ENCODE data around the gene MAD1L1. TPM values are rescaled to one million over a fixed set of nuclear protein-coding genes. Genes with fewer than 3 reads are reported as not detected.

The MAD1L1 gene
- total and polyA plus RNA-seq, 3 donors from 2014 or later: 63.1 to 149 (median 94.6) TPM

DNA sequence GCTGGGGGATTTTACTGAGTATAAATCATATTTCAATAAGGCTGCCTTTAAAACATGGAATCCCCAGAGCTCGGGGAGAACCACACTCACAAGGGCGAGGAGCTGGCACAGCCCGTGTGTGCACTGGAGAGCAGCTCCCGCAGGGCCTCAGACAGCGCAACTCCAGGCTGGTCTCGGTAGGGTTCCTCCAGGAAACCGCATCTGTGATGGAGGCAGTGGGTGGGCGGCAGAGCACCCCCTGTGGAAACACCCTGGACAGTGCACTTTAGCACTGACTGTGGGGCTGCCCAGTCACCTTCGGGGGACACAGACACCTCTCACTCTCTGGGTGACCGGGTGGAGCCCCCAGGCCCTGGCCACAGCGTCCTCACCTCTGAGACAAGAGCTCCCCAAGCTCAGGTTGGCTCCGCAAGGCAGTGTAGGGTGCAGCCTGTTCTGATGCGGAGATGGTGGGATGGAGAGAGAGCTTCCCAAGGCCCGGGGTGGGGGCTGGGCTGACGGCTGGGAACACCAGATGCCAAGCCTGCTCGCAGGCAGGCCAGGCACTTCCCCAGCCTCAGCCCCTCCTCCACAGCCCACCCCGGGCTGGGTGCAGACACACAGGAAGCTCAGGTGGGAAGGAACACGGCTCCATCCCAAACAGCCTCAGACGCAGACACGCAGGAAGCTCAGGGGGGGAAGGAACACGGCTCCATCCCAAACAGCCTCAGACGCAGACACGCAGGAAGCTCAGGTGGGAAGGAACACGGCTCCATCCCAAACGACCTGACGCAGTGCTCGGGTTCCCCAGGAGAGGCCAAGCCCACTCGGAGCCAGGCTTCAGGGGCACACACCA is 224.4 kb downstream of the MAD1L1 start:
- no peak overlapping the region for H3K27ac ChIP-seq
- no peak overlapping the region for H3K4me3 ChIP-seq
- no peaks in the 10 kb centered on the region for H3K27me3 ChIP-seq
- DNase-seq: no peak
- H3K36me3 ChIP-seq (ENCODE audit: low read depth, missing control alignments): no peaks in the 10 kb centered on the region
- H3K4me1 ChIP-seq: peaks cover 9% of the 10 kb centered on the region
- no peaks in the 10 kb centered on the region for H3K9me3 ChIP-seq
- intact Hi-C loops (cut with DNase I; ENCODE audit: low total_unique reads): no loop called here
- 85 to 89% methylated on average over 20 to 27 of the region's 28 CpGs for WGBS, 2 donors
- TF ChIP-seq, protein P1, sequence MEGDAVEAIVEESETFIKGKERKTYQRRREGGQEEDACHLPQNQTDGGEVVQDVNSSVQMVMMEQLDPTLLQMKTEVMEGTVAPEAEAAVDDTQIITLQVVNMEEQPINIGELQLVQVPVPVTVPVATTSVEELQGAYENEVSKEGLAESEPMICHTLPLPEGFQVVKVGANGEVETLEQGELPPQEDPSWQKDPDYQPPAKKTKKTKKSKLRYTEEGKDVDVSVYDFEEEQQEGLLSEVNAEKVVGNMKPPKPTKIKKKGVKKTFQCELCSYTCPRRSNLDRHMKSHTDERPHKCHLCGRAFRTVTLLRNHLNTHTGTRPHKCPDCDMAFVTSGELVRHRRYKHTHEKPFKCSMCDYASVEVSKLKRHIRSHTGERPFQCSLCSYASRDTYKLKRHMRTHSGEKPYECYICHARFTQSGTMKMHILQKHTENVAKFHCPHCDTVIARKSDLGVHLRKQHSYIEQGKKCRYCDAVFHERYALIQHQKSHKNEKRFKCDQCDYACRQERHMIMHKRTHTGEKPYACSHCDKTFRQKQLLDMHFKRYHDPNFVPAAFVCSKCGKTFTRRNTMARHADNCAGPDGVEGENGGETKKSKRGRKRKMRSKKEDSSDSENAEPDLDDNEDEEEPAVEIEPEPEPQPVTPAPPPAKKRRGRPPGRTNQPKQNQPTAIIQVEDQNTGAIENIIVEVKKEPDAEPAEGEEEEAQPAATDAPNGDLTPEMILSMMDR (IDR thresholded peaks at IDR 0.05): no peak
- TF ChIP-seq POLR2A (IDR thresholded peaks at IDR 0.05): no peak

DNA sequence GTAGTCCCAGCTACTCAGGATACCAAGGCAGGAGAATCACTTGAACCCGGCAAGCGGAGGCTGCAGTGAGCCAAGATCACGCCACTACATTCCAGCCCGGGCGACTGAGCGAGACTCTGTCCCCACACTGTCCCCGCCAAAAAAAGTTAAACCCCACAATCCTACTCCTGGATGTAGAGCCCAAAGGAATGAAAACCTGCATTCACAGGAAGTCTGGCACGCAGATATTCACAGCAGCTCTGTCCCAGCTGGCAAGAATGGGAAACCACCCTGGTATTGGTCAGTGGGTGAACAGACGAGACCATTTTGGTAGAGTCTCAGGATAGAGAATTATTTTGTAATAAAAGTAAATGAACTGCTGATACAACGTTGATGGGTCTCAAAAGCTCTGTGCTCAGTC is 225.2 kb downstream of the MAD1L1 start:
- H3K36me3 ChIP-seq (ENCODE audit: low read depth, missing control alignments): no peaks in the 10 kb centered on the region
- H3K27ac ChIP-seq: no peak overlapping the region
- no peak overlapping the region for H3K4me3 ChIP-seq
- DNase-seq: no peak
- 89 to 96% methylated on average over 10 of the region's 10 CpGs for WGBS, 2 donors
- H3K4me1 ChIP-seq: peaks cover 9% of the 10 kb centered on the region
- intact Hi-C loops (cut with DNase I; ENCODE audit: low total_unique reads): no loop called here
- no peaks in the 10 kb centered on the region for H3K9me3 ChIP-seq
- TF ChIP-seq, protein P1 (IDR thresholded peaks at IDR 0.05): no peak
- no peak for TF ChIP-seq POLR2A (IDR thresholded peaks at IDR 0.05)
- no peaks in the 10 kb centered on the region for H3K27me3 ChIP-seq

DNA sequence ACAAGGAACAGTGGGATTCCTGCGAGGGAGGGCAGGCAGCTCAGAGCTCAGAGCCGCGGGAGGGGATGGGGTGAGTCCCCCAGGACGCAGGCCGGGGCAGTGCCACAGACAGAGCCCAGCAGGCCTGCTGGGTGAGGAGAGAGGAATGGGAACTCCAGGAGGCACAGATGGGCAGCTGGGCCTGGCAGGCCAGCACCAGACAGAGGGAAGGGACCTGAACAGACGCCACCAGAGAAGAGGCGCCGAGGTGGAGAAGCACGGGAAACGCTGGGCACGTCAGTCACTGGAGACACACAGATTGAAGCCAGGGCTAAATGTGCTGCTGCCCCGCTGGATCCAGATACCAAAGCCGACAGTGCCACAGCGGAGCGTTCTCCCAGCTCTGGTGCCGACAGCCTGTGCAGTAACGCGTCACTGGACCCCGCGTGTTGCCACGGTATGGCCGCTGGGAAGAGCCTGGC is 225.8 kb downstream of the MAD1L1 start:
- WGBS, 2 donors: 88 to 89% methylated on average over 19 to 22 of the region's 22 CpGs
- Histone ChIP-seq H3K27me3 (no peaks in the 10 kb centered on the region), H3K4me3 (no peak overlapping the region), H3K27ac (no peak overlapping the region), H3K9me3 (no peaks in the 10 kb centered on the region), H3K4me1 (peaks cover 9% of the 10 kb centered on the region), H3K36me3 (ENCODE audit: low read depth, missing control alignments) (no peaks in the 10 kb centered on the region)
- TF ChIP-seq, protein P1 (IDR thresholded peaks at IDR 0.05): no peak
- no peak for TF ChIP-seq POLR2A (IDR thresholded peaks at IDR 0.05)
- DNase-seq: no peak
- intact Hi-C loops (cut with DNase I; ENCODE audit: low total_unique reads): no loop called here

DNA sequence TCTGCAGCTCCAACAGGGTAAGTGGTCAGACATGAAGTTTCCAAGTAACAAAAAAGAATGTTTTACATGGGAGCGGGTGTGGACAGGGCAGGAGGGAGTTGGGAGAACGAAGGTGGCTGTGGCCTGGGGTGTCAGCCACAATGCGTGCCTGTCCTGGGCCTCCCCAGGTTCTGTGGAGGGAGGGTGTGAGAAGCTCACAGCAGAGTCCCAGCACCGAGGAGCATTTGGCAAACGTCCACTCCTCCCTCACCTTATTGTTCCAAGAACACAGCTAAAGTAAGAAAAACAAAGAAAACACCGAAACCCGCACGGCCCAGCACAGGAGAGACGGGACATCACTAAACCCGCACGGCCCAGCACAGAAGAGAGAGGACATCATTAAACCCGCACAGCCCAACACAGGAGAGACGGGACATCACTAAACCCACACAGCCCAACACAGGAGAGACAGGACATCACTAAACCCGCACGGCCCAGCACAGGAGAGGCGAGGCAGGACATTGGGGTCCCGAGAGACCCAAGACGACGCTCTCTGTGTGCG is 226.4 kb downstream of the MAD1L1 start:
- peak; percentile 56 for DNase-seq
- intact Hi-C loops (cut with DNase I; ENCODE audit: low total_unique reads): no loop called here
- H3K4me3 ChIP-seq: no peak overlapping the region
- H3K27ac ChIP-seq: no peak overlapping the region
- 47 to 70% methylated on average over 20 of the region's 20 CpGs for WGBS, 2 donors
- no peaks in the 10 kb centered on the region for H3K27me3 ChIP-seq
- H3K4me1 ChIP-seq: peaks cover 9% of the 10 kb centered on the region
- no peaks in the 10 kb centered on the region for H3K36me3 ChIP-seq (ENCODE audit: low read depth, missing control alignments)
- no peak for TF ChIP-seq POLR2A (IDR thresholded peaks at IDR 0.05)
- TF ChIP-seq, protein P1 (IDR thresholded peaks at IDR 0.05): no peak
- no peaks in the 10 kb centered on the region for H3K9me3 ChIP-seq
